ENCODE results near the gene GMEB2.
"Not testable (repeated sequence)": the region's sequence is repeated elsewhere in the genome, so short reads cannot be mapped to it uniquely, and the experiment has no call there.

The GMEB2 gene

GRCh38 chr20:63565021-63565698 lies 61.7 kb downstream of the GMEB2 start:
- H3K4me1 ChIP-seq (ENCODE audit: insufficient read depth, low read length): no peaks in the 10 kb centered on the region
- WGBS: 95% methylated on average over 61 of the region's 61 CpGs

GRCh38 chr20:63564036-63564810 lies 62.7 kb downstream of the GMEB2 start:
- 96% methylated on average over 62 of the region's 62 CpGs for WGBS
- Histone ChIP-seq H3K4me1 (ENCODE audit: insufficient read depth, low read length) (no peaks in the 10 kb centered on the region), H3K4me3 (ENCODE audit: low read length) (no peak overlapping the region), H3K27me3 (ENCODE audit: insufficient read depth, low read length) (no peaks in the 10 kb centered on the region), H3K9me3 (ENCODE audit: insufficient read depth, low read depth, low read length) (no peaks in the 10 kb centered on the region), H3K36me3 (ENCODE audit: insufficient read depth, low read length) (no peaks in the 10 kb centered on the region), H3K9ac (ENCODE audit: low read depth, low read length) (no peak overlapping the region), H3K27ac (ENCODE audit: low read depth, low read length) (no peak overlapping the region)

More at GRCh38 chr20:63565021-63565698, 61.7 kb downstream of the GMEB2 start:
- H3K27ac ChIP-seq (ENCODE audit: low read depth, low read length): no peak overlapping the region
- H3K27me3 ChIP-seq (ENCODE audit: insufficient read depth, low read length): no peaks in the 10 kb centered on the region
- no peak overlapping the region for H3K4me3 ChIP-seq (ENCODE audit: low read length)
- no peak overlapping the region; the same call in 1 of the 2 replicates for H3K9ac ChIP-seq (ENCODE audit: low read depth, low read length)
- H3K36me3 ChIP-seq (ENCODE audit: insufficient read depth, low read length): no peaks in the 10 kb centered on the region
- no peaks in the 10 kb centered on the region for H3K9me3 ChIP-seq (ENCODE audit: insufficient read depth, low read depth, low read length)

GRCh38 chr20:63563225-63563935 lies 63.5 kb downstream of the GMEB2 start:
- H3K36me3 ChIP-seq (ENCODE audit: insufficient read depth, low read length): no peaks in the 10 kb centered on the region
- H3K27me3 ChIP-seq (ENCODE audit: insufficient read depth, low read length): no peaks in the 10 kb centered on the region
- no peaks in the 10 kb centered on the region for H3K4me1 ChIP-seq (ENCODE audit: insufficient read depth, low read length)
- WGBS: 95% methylated on average over 55 of the region's 55 CpGs
- H3K9ac ChIP-seq (ENCODE audit: low read depth, low read length): no peak overlapping the region
- no peak overlapping the region for H3K27ac ChIP-seq (ENCODE audit: low read depth, low read length)
- H3K4me3 ChIP-seq (ENCODE audit: low read length): no peak overlapping the region
- H3K9me3 ChIP-seq (ENCODE audit: insufficient read depth, low read depth, low read length): no peaks in the 10 kb centered on the region

- Histone ChIP-seq H3K9me3 (ENCODE audit: insufficient read depth, low read depth, low read length) (no peaks in the 10 kb centered on the region), H3K36me3 (ENCODE audit: insufficient read depth, low read length) (no peaks in the 10 kb centered on the region), H3K27me3 (ENCODE audit: insufficient read depth, low read length) (no peaks in the 10 kb centered on the region), H3K9ac (ENCODE audit: low read depth, low read length) (no peak overlapping the region), H3K27ac (ENCODE audit: low read depth, low read length) (no peak overlapping the region), H3K4me1 (ENCODE audit: insufficient read depth, low read length) (no peaks in the 10 kb centered on the region), H3K4me3 (ENCODE audit: low read length) (no peak overlapping the region)
- 96% methylated on average over 54 of the region's 54 CpGs for whole genome bisulfite sequencing
These were observed 64.3 kb downstream of the GMEB2 start for GRCh38 chr20:63562461-63563224.

- no peak overlapping the region for H3K27ac ChIP-seq (ENCODE audit: low read depth, low read length)
- 92% methylated on average over 36 of the region's 36 CpGs for WGBS
- no peaks in the 10 kb centered on the region for H3K27me3 ChIP-seq (ENCODE audit: insufficient read depth, low read length)
- H3K9ac ChIP-seq (ENCODE audit: low read depth, low read length): no peak overlapping the region
- no peak overlapping the region for H3K4me3 ChIP-seq (ENCODE audit: low read length)
- no peaks in the 10 kb centered on the region for H3K9me3 ChIP-seq (ENCODE audit: insufficient read depth, low read depth, low read length)
- H3K36me3 ChIP-seq (ENCODE audit: insufficient read depth, low read length): no peaks in the 10 kb centered on the region
- H3K4me1 ChIP-seq (ENCODE audit: insufficient read depth, low read length): no peaks in the 10 kb centered on the region
These were observed 65.1 kb downstream of the GMEB2 start for GRCh38 chr20:63561624-63562396.

- Histone ChIP-seq H3K4me3 (ENCODE audit: low read length) (no peak overlapping the region), H3K27ac (ENCODE audit: low read depth, low read length) (no peak overlapping the region), H3K9me3 (ENCODE audit: insufficient read depth, low read depth, low read length) (no peaks in the 10 kb centered on the region), H3K27me3 (ENCODE audit: insufficient read depth, low read length) (no peaks in the 10 kb centered on the region), H3K4me1 (ENCODE audit: insufficient read depth, low read length) (no peaks in the 10 kb centered on the region), H3K9ac (ENCODE audit: low read depth, low read length) (no peak overlapping the region), H3K36me3 (ENCODE audit: insufficient read depth, low read length) (no peaks in the 10 kb centered on the region)
- WGBS: 94% methylated on average over 26 of the region's 26 CpGs
These were observed 65.9 kb downstream of the GMEB2 start for GRCh38 chr20:63560856-63561609.

GRCh38 chr20:63560333-63560805 lies 66.5 kb downstream of the GMEB2 start:
- H3K9me3 ChIP-seq (ENCODE audit: insufficient read depth, low read depth, low read length): no peaks in the 10 kb centered on the region
- no peak overlapping the region for H3K9ac ChIP-seq (ENCODE audit: low read depth, low read length)
- H3K36me3 ChIP-seq (ENCODE audit: insufficient read depth, low read length): no peaks in the 10 kb centered on the region
- no peaks in the 10 kb centered on the region for H3K27me3 ChIP-seq (ENCODE audit: insufficient read depth, low read length)
- H3K27ac ChIP-seq (ENCODE audit: low read depth, low read length): no peak overlapping the region
- no peak overlapping the region for H3K4me3 ChIP-seq (ENCODE audit: low read length)
- H3K4me1 ChIP-seq (ENCODE audit: insufficient read depth, low read length): no peaks in the 10 kb centered on the region
- WGBS: 96% methylated on average over 16 of the region's 16 CpGs

GRCh38 chr20:63559485-63560332 lies 67.2 kb downstream of the GMEB2 start:
- H3K4me3 ChIP-seq (ENCODE audit: low read length); H3K36me3 ChIP-seq (ENCODE audit: insufficient read depth, low read length); H3K27ac ChIP-seq (ENCODE audit: low read depth, low read length); H3K9me3 ChIP-seq (ENCODE audit: insufficient read depth, low read depth, low read length); H3K4me1 ChIP-seq (ENCODE audit: insufficient read depth, low read length); H3K27me3 ChIP-seq (ENCODE audit: insufficient read depth, low read length); H3K9ac ChIP-seq (ENCODE audit: low read depth, low read length): not testable (repeated sequence)
- 94% methylated on average over 31 of the region's 31 CpGs for WGBS

- no peak overlapping the region for H3K4me3 ChIP-seq (ENCODE audit: low read length)
- no peaks in the 10 kb centered on the region for H3K9me3 ChIP-seq (ENCODE audit: insufficient read depth, low read depth, low read length)
- H3K4me1 ChIP-seq (ENCODE audit: insufficient read depth, low read length): peaks cover 5% of the 10 kb centered on the region
- whole genome bisulfite sequencing: 95% methylated on average over 14 of the region's 14 CpGs
- no peaks in the 10 kb centered on the region for H3K36me3 ChIP-seq (ENCODE audit: insufficient read depth, low read length)
- no peak overlapping the region for H3K27ac ChIP-seq (ENCODE audit: low read depth, low read length)
- peaks cover 3% of the 10 kb centered on the region; the same call in 1 of the 2 replicates for H3K27me3 ChIP-seq (ENCODE audit: insufficient read depth, low read length)
- H3K9ac ChIP-seq (ENCODE audit: low read depth, low read length): no peak overlapping the region
These were observed 68.0 kb downstream of the GMEB2 start for GRCh38 chr20:63558804-63559484.
